IPS DF 6.9 (cell line): ENCODE measurements around the gene ITGB8.
"Not testable (repeated sequence)": the region's sequence is repeated elsewhere in the genome, so short reads cannot be mapped to it uniquely, and the experiment has no call there.

Experiments used
- DNase-seq: peaks from one replicate; pipeline ENCODE4 v3.0.0-alpha.2; 2013; ENCODE audit warnings: low read depth, low spot score
- H3K27ac ChIP-seq: one replicate; pipeline ENCODE4 v1.5.1; 2013; ENCODE audit warnings: low read length, control low read depth
- H3K27me3 ChIP-seq: 2 replicates; pipeline ENCODE4 v1.6.1; 2013; ENCODE audit warnings: mild to moderate bottlenecking, low read length; ENCODE audit not compliant: control insufficient read depth, insufficient read depth
- H3K36me3 ChIP-seq: 2 replicates; pipeline ENCODE4 v1.6.1; 2013; ENCODE audit warnings: low read length; ENCODE audit not compliant: control insufficient read depth, insufficient read depth
- H3K4me1 ChIP-seq: 2 replicates; pipeline ENCODE4 v1.6.1; 2013; ENCODE audit warnings: low read length; ENCODE audit not compliant: control insufficient read depth, insufficient read depth
- H3K4me3 ChIP-seq: 2 replicates; pipeline ENCODE4 v1.5.1; 2013; ENCODE audit warnings: mild to moderate bottlenecking, low read length
- H3K9me3 ChIP-seq: 2 replicates; pipeline ENCODE4 v1.6.1; 2013; ENCODE audit warnings: low read length, inconsistent platforms; ENCODE audit not compliant: control insufficient read depth, insufficient read depth
- WGBS: extraction: QIAGEN DNeasy Blood & Tissue Kit; methylation state at CpG from one replicate; pipeline ENCODE4 v1.1.7; 2013; ENCODE audit warnings: mixed read lengths, missing lambda C conversion rate; ENCODE audit not compliant: insufficient read length, insufficient coverage; 5-methylcytosine and 5-hydroxymethylcytosine counted together

ITGB8 gene

DNA sequence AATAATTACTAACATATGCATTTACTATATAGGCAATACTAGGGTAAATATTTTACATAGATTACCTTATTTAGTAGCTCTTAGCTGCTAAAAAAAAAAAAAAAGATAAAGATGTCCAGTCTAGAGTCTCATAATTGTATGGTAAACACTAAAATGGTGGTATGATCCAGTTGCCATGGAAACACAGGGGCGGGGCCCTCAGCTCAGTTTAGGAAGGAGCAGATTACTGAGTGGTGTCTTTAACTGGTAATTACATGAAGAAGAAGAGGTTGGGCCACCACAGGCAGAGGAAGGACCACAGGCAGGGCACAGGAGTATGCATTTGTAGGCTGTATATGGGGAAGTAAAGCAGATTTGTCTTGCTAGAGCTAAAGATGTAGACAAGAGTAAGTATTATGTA lies 43.7 kb downstream of the ITGB8 start:
- no peaks in the 10 kb centered on the region for H3K9me3 ChIP-seq
- H3K36me3 ChIP-seq = no peaks in the 10 kb centered on the region
- no peak overlapping the region for H3K27ac ChIP-seq
- H3K4me3 ChIP-seq = no peak overlapping the region
- no peak for DNase-seq
- WGBS = no CpG with 5 or more reads among the region's 1 CpG
- no peaks in the 10 kb centered on the region for H3K4me1 ChIP-seq
- H3K27me3 ChIP-seq = no peaks in the 10 kb centered on the region

DNA sequence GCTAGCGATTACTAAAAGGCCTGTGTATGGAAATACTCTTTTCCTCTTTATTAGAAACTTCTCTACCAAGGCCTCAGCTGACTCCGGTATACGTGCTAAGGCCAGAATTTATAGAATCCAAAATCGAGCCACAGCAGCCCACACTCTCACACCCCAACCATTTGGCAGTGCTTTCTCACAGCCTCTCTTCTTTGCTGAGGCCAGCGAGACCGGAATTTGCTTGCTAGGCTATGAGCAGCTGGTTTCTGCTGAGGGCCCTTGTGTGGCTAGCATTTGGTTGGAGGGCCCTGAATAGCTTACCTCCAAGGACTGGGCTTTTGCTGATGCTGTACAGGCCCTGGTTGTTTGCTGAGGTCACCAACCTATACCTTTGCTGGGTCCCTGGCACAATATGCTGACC lies 46.1 kb downstream of the ITGB8 start:
- DNase-seq = no peak
- Histone ChIP-seq H3K27me3 (no peaks in the 10 kb centered on the region), H3K27ac (no peak overlapping the region), H3K4me3 (no peak overlapping the region), H3K9me3 (no peaks in the 10 kb centered on the region), H3K36me3 (no peaks in the 10 kb centered on the region), H3K4me1 (no peaks in the 10 kb centered on the region)
- WGBS = no CpG with 5 or more reads among the region's 6 CpGs

DNA sequence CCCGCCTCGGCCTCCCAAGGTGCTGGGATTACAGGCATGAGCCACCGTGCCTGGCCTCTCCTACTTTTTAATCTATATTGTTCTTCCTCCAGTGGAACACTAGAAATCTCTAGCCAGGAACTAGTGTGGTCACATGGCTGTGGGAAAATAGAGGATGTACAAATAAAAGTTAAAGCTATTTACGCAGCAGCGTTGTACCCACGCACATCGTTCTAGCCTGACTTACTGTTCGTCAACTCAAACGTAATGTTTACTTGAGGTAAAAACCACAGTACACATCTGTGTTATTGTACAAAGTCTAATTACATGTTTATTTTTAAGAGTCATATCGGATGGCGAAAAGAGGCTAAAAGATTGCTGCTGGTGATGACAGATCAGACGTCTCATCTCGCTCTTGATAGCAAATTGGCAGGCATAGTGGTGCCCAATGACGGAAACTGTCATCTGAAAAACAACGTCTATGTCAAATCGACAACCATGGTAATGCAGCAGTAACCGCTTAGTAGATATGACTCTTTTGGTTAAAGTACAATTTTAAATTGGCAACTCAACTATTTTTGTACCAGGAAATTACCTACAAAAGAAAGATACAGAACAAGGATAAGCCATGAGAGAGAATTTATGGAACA lies 50.8 kb downstream of the ITGB8 start:
- WGBS = no CpG with 5 or more reads among the region's 17 CpGs
- no peaks in the 10 kb centered on the region for H3K4me1 ChIP-seq
- H3K27me3 ChIP-seq = no peaks in the 10 kb centered on the region
- H3K27ac ChIP-seq = no peak overlapping the region
- H3K9me3 ChIP-seq = no peaks in the 10 kb centered on the region
- DNase-seq = no peak
- no peak overlapping the region for H3K4me3 ChIP-seq
- H3K36me3 ChIP-seq = no peaks in the 10 kb centered on the region

DNA sequence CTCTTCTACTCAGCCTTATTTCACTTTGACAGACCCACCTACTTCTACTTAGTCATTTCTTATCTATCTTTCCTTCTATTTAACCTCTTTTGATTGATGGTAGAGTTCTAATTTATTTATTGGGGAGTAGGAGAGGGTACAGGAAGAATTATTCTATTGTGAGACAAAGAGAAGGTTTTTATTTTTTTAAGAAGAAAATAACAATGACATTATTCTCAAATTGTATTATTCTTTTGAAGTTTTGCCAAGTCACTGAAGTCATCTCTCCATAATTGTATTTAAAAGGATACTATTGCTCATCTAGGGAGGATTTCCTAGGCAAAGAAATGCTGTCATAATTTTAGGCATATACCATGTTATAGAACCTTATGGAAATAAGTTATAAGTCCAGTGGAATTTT lies 52.7 kb downstream of the ITGB8 start:
- Histone ChIP-seq H3K36me3 (no peaks in the 10 kb centered on the region), H3K27ac (no peak overlapping the region), H3K9me3 (no peaks in the 10 kb centered on the region), H3K4me1 (no peaks in the 10 kb centered on the region), H3K27me3 (no peaks in the 10 kb centered on the region), H3K4me3 (no peak overlapping the region)
- DNase-seq = no peak

DNA sequence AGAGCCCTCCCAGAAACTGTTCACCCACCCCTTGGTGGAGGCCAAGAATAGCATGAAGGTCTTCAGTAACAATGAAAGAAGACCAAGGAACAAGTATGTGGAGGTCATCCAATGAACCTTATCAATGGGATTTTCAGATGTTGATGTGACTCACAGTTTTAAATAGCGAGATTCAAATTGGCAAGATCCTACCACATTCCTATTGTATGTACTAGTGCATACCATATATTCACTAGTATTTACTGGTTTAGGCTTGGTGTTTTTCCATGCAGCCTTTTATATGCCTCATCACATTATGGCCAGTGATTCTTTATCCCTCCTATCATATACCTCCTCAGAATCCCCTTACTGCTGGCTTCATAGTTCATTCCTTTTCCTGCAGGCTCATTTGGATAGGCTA lies 54.4 kb downstream of the ITGB8 start:
- no CpG with 5 or more reads among the region's 1 CpG for WGBS
- DNase-seq = no peak
- Histone ChIP-seq H3K9me3 (no peaks in the 10 kb centered on the region), H3K27me3 (no peaks in the 10 kb centered on the region), H3K36me3 (no peaks in the 10 kb centered on the region), H3K4me3 (no peak overlapping the region), H3K4me1 (no peaks in the 10 kb centered on the region), H3K27ac (no peak overlapping the region)

DNA sequence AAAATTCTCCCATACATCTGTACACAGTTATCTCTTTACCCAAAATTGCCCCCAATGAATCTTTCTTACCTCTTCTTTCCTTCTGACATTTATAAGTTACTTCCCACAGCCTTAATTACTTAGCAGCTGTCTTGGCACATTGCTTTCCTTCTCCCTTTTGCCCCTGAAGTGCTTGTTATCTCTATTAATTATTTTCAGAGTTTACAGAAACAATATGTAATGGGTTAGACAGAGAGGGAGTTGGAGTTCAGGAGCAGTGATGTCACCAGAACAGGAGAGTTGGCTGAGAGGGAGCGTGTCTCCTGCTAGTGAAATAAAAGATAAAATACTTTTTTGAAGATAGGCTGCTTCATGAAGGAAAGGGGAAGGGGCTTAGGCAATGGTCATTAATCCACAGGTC lies 57.4 kb downstream of the ITGB8 start:
- Histone ChIP-seq H3K36me3 (no peaks in the 10 kb centered on the region), H3K27ac (no peak overlapping the region), H3K4me1 (no peaks in the 10 kb centered on the region), H3K27me3 (no peaks in the 10 kb centered on the region; the same call in 1 of the 2 replicates), H3K4me3 (no peak overlapping the region), H3K9me3 (no peaks in the 10 kb centered on the region)
- WGBS = no CpG with 5 or more reads among the region's 1 CpG
- no peak for DNase-seq

DNA sequence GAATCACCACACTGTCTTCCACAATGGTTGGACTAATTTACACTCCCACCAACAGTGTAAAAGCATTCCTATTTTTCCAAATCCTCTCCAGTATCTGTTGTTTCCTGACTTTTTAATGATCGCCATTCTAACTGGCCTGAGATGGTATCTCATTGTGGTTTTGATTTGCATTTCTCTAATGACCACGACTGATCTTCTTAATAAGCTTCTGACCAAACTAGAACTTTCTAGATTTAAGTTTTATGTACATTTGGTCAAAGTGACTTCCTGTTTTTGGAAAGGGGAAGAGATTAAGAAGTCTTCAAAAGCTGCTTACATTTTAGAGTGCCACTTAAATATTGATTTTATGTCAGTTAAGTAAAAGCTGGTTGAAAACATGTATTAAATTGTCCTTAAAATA lies 58.5 kb downstream of the ITGB8 start:
- H3K36me3 ChIP-seq, H3K27me3 ChIP-seq, H3K4me3 ChIP-seq, H3K27ac ChIP-seq, H3K9me3 ChIP-seq, DNase-seq, H3K4me1 ChIP-seq: not testable (repeated sequence)
- WGBS = no CpG with 5 or more reads among the region's 2 CpGs

DNA sequence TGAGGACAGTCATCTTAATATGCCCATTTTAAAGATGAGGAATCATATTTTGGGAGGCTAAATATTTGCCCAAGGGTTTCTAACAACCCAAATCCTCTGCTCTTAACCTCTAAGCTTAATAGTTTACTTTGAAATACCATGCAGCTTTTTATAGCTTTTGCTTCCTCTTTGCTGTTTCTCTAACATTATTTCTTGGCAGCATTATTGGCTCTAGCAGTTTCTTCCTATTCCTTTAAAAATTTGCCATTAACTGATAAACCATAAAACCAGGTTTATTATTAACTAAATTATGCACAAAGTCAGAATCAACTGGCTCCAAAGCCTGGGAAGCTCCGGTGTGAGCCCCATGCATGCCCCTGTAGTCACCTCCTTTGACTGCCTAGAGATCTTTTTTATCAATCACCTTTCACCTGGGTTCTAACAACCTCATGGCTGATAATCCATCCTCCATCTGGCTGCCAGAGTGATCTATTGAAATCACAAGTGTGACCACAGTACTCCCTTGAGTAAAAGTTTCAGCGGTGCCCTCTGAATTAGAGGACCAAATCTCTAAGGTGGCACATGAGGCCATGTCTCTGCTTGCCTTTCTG lies 62.4 kb downstream of the ITGB8 start:
- DNase-seq = no peak
- no peaks in the 10 kb centered on the region for H3K9me3 ChIP-seq
- H3K4me3 ChIP-seq = no peak overlapping the region
- no peak overlapping the region for H3K27ac ChIP-seq
- no peaks in the 10 kb centered on the region for H3K36me3 ChIP-seq
- WGBS = no CpG with 5 or more reads among the region's 2 CpGs
- no peaks in the 10 kb centered on the region; the same call in 1 of the 2 replicates for H3K27me3 ChIP-seq
- no peaks in the 10 kb centered on the region for H3K4me1 ChIP-seq

DNA sequence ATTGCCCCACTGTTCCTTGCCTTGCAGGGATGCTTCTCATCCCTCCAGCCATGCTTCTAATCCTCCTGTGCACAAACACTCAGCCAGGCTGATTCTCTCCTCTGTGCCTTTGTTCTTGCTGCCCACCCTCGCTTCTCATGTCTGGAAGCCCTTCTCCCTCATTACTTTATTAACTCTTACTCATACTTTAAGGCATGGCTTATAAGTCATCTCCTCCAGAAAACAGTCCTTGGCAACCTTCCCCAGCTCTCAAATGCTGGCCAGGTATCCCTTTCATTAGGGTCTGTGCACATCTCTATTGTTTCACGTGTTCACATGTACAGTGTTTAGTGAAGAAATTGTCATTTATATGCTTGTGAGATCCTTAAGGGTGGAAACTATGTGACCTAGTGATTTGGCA lies 62.9 kb downstream of the ITGB8 start:
- no peaks in the 10 kb centered on the region for H3K36me3 ChIP-seq

DNA sequence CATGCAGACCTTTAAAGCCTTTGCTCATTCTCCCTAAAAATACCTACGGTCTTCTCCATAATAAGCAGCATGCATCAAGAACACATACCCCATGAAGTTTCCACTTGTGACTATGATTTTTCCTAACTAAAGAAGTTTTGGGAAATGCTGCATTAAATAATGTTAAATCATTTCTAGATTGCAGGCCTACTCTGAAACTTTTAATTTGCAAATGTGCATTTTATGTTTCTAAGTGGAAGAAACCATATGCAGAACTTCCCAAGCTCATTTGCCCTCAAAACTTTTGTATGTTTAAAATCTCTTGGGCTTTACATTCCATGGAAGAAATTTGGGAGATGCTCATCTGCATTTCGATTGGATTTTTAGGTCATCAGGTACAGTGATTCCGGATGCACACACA lies 63.6 kb downstream of the ITGB8 start:
- no CpG with 5 or more reads among the region's 3 CpGs for WGBS
- Histone ChIP-seq H3K9me3 (no peaks in the 10 kb centered on the region), H3K36me3 (no peaks in the 10 kb centered on the region), H3K27me3 (no peaks in the 10 kb centered on the region; the same call in 1 of the 2 replicates), H3K27ac (no peak overlapping the region), H3K4me3 (no peak overlapping the region), H3K4me1 (no peaks in the 10 kb centered on the region)
- no peak for DNase-seq

More for the DNA sequence above, 62.9 kb downstream of the ITGB8 start:
- no CpG with 5 or more reads among the region's 2 CpGs for WGBS
- no peak for DNase-seq
- no peaks in the 10 kb centered on the region for H3K4me1 ChIP-seq
- H3K27me3 ChIP-seq = no peaks in the 10 kb centered on the region; the same call in 1 of the 2 replicates
- H3K27ac ChIP-seq = no peak overlapping the region
- no peaks in the 10 kb centered on the region for H3K9me3 ChIP-seq
- no peak overlapping the region for H3K4me3 ChIP-seq

DNA sequence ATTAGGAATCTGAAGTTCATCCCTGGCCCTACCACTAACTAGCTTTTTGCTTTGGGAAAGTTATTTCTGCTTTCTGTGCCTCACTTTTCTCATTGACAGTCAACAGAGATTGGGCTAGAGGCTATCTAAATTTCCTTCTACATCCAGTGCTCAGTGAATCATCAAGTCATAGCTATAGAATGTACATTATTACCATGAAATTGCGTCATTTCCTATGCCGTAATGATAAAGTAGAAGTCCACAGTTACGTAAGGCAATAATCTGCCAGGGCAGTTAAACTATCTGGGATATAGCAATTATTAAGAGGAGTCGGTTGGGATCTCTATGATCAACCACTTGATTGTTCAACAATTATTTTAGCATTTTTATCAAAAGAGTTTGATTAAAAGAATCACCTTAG lies 64.4 kb downstream of the ITGB8 start:
- no CpG with 5 or more reads among the region's 4 CpGs for WGBS
- Histone ChIP-seq H3K9me3 (no peaks in the 10 kb centered on the region), H3K36me3 (no peaks in the 10 kb centered on the region), H3K27me3 (no peaks in the 10 kb centered on the region; the same call in 1 of the 2 replicates), H3K4me3 (no peak overlapping the region), H3K4me1 (no peaks in the 10 kb centered on the region), H3K27ac (no peak overlapping the region)
- no peak for DNase-seq
